ENCODE data around the gene SPACA6. TPM values are rescaled to one million over a fixed set of nuclear protein-coding genes. Genes with fewer than 3 reads are reported as not detected.
A peak's percentile ranks its signal among the peaks of the same experiment; 100 is the strongest.

The SPACA6 gene
- polyA plus RNA-seq, 1 experiment = 3.5 TPM

DNA sequence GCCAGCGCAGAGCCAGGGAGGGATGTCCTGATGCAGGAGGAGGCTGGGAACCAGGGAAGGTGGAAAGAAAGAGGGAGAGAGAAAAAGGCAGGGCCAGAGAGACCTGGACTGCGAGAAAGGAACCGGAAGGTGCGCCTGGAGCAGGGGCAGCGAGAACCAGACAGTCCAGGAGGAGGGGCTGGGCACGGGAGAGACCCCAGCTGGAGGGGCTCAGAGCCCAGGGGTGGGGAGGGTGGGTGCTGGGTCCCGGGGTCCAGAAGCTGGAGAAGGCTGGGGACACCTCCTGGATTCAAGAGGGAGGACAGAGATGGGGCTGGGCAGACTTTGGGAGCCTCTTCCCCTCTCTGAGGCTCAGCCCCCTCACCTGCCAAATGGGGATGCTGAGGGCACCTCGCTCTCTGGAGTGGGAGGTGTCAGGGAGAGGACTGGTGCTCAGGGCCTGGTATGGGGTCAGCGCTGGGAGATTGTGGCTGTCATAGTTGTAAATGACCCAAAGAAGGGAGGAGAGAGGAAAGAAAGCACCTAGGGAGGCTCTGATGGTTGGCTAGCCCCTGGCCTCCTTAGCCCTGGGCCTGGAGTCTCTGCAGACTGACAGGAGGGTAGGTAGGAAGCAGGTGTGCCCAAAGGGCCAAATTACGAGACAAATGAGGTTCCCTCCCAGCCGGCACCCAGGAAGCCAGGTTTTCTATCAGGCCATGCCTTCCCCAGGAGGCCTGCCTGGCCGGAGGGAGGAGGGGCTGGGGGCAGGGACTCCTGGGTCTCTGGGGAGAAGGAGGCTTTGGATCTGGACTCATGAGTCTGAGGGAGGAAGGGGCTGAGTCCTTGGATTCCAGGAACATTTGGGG is 1.3 kb upstream of the SPACA6 start:
- ChIA-PET CTCF (no interaction called here), POLR2A (interaction anchor here (0.6 kb wide), 1 partner anchor 43 kb away, joined by 3 read pairs; no protein-coding TSS in a partner anchor)
- Histone ChIP-seq H3K9me3 (ENCODE audit: control insufficient read depth, insufficient read depth, low read length) (no peaks in the 10 kb centered on the region), H3K4me3 (ENCODE audit: low read depth, low read length) (peak overlapping the region; percentile 96), H3K27me3 (ENCODE audit: control insufficient read depth, insufficient read depth, low read length) (no peaks in the 10 kb centered on the region), H3K27ac (ENCODE audit: low read depth, low read length) (peak overlapping the region; percentile 3)
- DNase-seq (ENCODE audit: low read depth, low spot score) = no peak
- TF ChIP-seq, protein P1, sequence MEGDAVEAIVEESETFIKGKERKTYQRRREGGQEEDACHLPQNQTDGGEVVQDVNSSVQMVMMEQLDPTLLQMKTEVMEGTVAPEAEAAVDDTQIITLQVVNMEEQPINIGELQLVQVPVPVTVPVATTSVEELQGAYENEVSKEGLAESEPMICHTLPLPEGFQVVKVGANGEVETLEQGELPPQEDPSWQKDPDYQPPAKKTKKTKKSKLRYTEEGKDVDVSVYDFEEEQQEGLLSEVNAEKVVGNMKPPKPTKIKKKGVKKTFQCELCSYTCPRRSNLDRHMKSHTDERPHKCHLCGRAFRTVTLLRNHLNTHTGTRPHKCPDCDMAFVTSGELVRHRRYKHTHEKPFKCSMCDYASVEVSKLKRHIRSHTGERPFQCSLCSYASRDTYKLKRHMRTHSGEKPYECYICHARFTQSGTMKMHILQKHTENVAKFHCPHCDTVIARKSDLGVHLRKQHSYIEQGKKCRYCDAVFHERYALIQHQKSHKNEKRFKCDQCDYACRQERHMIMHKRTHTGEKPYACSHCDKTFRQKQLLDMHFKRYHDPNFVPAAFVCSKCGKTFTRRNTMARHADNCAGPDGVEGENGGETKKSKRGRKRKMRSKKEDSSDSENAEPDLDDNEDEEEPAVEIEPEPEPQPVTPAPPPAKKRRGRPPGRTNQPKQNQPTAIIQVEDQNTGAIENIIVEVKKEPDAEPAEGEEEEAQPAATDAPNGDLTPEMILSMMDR (IDR thresholded peaks at IDR 0.05; ENCODE audit: low read depth, low read length) = no peak

DNA sequence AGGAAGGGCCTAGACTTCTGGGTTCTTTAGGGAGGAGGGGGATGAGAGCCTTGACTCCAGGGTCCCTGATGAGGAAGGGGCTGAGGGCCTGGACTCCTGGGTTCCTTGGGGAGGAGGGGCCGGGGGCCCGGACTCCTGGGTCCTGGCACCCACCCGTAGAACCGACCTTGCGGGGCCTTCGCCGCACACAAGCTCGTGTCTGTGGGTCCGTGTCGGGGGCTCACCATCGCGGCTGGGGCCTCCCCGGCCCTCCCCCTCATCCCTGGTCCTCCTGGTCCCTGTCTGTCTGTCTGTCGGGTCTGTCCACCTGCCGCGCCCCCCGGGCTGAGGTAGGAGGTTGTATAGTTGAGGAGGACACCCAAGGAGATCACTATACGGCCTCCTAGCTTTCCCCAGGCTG is 662 bp upstream of the SPACA6 start:
- Histone ChIP-seq H3K9me3 (ENCODE audit: control insufficient read depth, insufficient read depth, low read length) (no peaks in the 10 kb centered on the region), H3K27me3 (ENCODE audit: control insufficient read depth, insufficient read depth, low read length) (no peaks in the 10 kb centered on the region), H3K4me3 (ENCODE audit: low read depth, low read length) (peak overlapping the region; percentile 96), H3K27ac (ENCODE audit: low read depth, low read length) (no peak overlapping the region)
- no peak for DNase-seq (ENCODE audit: low read depth, low spot score)
- ChIA-PET POLR2A (interaction anchor here (0.5 kb wide), 1 partner anchor 17 kb away, joined by 7 read pairs; no protein-coding TSS in a partner anchor), CTCF (no interaction called here)
- TF ChIP-seq, protein P1 (IDR thresholded peaks at IDR 0.05; ENCODE audit: low read depth, low read length) = no peak

DNA sequence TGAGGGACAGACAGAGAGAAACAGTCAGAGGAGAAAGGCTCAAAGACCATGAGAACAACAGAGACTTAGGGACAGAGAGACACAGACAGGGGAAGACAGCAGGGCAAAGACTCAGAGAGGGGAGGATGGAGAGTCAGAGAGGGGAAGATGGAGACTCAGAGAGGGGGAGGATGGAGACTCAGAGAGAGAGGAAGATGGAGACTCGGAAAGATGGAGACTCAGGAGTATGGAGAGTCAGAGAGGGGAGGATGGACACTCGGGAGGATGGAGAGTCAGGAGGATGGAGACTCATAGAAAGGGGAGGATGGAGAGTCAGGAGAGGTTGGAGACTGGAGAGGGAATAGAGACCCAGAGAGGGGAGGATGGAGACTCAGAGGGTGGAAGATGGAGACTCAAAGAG is 689 bp downstream of the SPACA6 start:
- DNase-seq (ENCODE audit: low read depth, low spot score) = no peak
- no peaks in the 10 kb centered on the region for H3K9me3 ChIP-seq (ENCODE audit: control insufficient read depth, insufficient read depth, low read length)
- CTCF ChIA-PET = no interaction called here

DNA sequence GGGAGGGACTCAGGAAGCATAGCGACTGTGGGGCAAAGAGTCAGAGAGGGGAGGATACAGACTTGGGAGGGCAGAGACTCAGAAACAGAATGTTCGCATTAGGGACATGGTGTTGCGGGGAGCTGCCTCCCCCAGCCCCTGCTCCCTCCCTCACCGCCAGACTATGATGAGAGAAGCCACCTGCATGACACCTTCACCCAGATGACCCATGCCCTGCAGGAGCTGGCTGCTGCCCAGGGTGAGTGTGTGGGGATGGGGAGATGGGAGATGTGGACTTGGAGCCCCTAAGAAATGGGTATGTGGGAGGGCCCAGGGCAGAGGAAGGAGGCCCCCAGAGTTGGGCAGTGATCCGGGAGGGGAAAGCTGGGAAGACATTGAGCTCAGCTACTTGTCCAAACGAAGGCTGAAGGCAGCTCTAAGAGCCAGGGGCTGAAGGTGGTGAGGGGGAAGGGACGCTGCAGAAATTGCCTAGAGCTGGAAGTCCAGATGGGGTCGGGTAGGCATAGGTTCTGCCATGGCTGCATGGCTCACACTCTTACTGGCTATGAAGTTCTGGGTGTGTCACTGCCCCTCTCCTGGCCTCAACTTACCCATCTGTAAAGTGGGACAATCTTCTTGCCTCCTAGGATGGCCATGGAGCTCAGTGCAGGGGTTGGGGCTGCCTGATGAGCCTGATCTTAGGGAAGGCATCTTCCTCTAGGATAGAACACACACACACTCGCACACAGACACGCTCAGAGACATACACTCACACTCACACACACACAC is 1.4 kb downstream of the SPACA6 start:
- TF ChIP-seq, protein P1 (IDR thresholded peaks at IDR 0.05; ENCODE audit: low read depth, low read length) = no peak
- H3K9me3 ChIP-seq (ENCODE audit: control insufficient read depth, insufficient read depth, low read length) = no peaks in the 10 kb centered on the region
- no peak overlapping the region for H3K4me3 ChIP-seq (ENCODE audit: low read depth, low read length)
- no peak for DNase-seq (ENCODE audit: low read depth, low spot score)
- H3K27me3 ChIP-seq (ENCODE audit: control insufficient read depth, insufficient read depth, low read length) = no peaks in the 10 kb centered on the region
- H3K27ac ChIP-seq (ENCODE audit: low read depth, low read length) = no peak overlapping the region
- ChIA-PET CTCF (interaction anchor here (0.9 to 1.1 kb wide), 2 partner anchors 9 to 33 kb away, joined by 3 to 5 read pairs; no protein-coding TSS in a partner anchor), POLR2A (no interaction called here)

More for the DNA sequence above, 689 bp downstream of the SPACA6 start:
- Histone ChIP-seq H3K27me3 (ENCODE audit: control insufficient read depth, insufficient read depth, low read length) (no peaks in the 10 kb centered on the region), H3K27ac (ENCODE audit: low read depth, low read length) (no peak overlapping the region), H3K4me3 (ENCODE audit: low read depth, low read length) (no peak overlapping the region)
- TF ChIP-seq, protein P1 (IDR thresholded peaks at IDR 0.05; ENCODE audit: low read depth, low read length) = no peak
- POLR2A ChIA-PET = no interaction called here

All from AG04450 (cell line).